Measurements from ENCODE around the gene SOCS6. TPM values are rescaled to one million over a fixed set of nuclear protein-coding genes. Genes with fewer than 3 reads are reported as not detected.

The SOCS6 gene
- total and polyA plus RNA-seq, 2 donors (not counting 1 experiment from before 2014, with no cell fraction given): 0.25 to 0.99 TPM

- no peaks in the 10 kb centered on the region for H4K20me1 ChIP-seq (ENCODE audit: control insufficient read depth, insufficient read depth, low read length, poor library complexity, severe bottlenecking)
- no peaks in the 10 kb centered on the region for H3K9me3 ChIP-seq (ENCODE audit: control extremely low read depth in 1 of 3, control insufficient read depth in 2 of 3, insufficient read depth in 1 of 3, low read length in 2 of 3)
- ChIA-PET CTCF (no interaction called here), POLR2A (no interaction called here)
- TF ChIP-seq EZH2 (IDR thresholded peaks at IDR 0.05; ENCODE audit: borderline replicate concordance, insufficient read depth, low read depth, low read length, poor library complexity, severe bottlenecking): no peak
- TF ChIP-seq, protein P1, sequence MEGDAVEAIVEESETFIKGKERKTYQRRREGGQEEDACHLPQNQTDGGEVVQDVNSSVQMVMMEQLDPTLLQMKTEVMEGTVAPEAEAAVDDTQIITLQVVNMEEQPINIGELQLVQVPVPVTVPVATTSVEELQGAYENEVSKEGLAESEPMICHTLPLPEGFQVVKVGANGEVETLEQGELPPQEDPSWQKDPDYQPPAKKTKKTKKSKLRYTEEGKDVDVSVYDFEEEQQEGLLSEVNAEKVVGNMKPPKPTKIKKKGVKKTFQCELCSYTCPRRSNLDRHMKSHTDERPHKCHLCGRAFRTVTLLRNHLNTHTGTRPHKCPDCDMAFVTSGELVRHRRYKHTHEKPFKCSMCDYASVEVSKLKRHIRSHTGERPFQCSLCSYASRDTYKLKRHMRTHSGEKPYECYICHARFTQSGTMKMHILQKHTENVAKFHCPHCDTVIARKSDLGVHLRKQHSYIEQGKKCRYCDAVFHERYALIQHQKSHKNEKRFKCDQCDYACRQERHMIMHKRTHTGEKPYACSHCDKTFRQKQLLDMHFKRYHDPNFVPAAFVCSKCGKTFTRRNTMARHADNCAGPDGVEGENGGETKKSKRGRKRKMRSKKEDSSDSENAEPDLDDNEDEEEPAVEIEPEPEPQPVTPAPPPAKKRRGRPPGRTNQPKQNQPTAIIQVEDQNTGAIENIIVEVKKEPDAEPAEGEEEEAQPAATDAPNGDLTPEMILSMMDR (IDR thresholded peaks at IDR 0.05): no peak
- H3K36me3 ChIP-seq (replicated peaks in 1 of 2; ENCODE audit: control extremely low read depth in 1 of 2, control insufficient read depth in 1 of 2, extremely low read depth in 1 of 2, insufficient read depth in 2 of 2, low read length in 1 of 2): no peaks in the 10 kb centered on the region
- intact Hi-C loops (cut with micrococcal nuclease): no loop called here
- DNase-seq (no peak), ATAC-seq (ENCODE audit: low read depth) (no peak)
- H3K9ac ChIP-seq (ENCODE audit: low read length): no peak overlapping the region
- H3K27me3 ChIP-seq (replicated peaks in 1 of 4; ENCODE audit: control extremely low read depth in 1 of 4, control insufficient read depth in 3 of 4, insufficient read depth in 4 of 4, low read length in 3 of 4): no peaks in the 10 kb centered on the region
- Mint-ChIP-seq H3K27me3 (peaks cover 3% of the 10 kb centered on the region), H3K4me3 (no peak overlapping the region), H3K27ac (no peak overlapping the region), H3K9me3 (ENCODE audit: insufficient read depth) (no peaks in the 10 kb centered on the region), H3K4me1 (no peaks in the 10 kb centered on the region)
- no peak overlapping the region for H2AFZ ChIP-seq (ENCODE audit: insufficient read depth, low read depth, low read length, poor library complexity, severe bottlenecking)
- WGBS (ENCODE audit: insufficient coverage): 99% methylated on average over 13 of the region's 15 CpGs
- H3K79me2 ChIP-seq (ENCODE audit: control insufficient read depth, insufficient read depth, low read length): no peaks in the 10 kb centered on the region
- no peaks in the 10 kb centered on the region for H3K4me1 ChIP-seq (ENCODE audit: control insufficient read depth in 2 of 2, insufficient read depth in 2 of 2, low read length in 2 of 2)
- no peak overlapping the region for H3K4me2 ChIP-seq (replicated peaks; ENCODE audit: low read depth, low read length, poor library complexity, severe bottlenecking)
- no peak overlapping the region for H3K4me3 ChIP-seq (ENCODE audit: control extremely low read depth in 1 of 5, extremely low read depth in 1 of 5, insufficient read depth in 1 of 5, low read depth in 2 of 5, low read length in 4 of 5)
- no peak overlapping the region for H3K27ac ChIP-seq (ENCODE audit: low read length in 2 of 2)
These were observed 87.5 kb downstream of the SOCS6 start for GRCh38 chr18:70376137-70376913.

DNA sequence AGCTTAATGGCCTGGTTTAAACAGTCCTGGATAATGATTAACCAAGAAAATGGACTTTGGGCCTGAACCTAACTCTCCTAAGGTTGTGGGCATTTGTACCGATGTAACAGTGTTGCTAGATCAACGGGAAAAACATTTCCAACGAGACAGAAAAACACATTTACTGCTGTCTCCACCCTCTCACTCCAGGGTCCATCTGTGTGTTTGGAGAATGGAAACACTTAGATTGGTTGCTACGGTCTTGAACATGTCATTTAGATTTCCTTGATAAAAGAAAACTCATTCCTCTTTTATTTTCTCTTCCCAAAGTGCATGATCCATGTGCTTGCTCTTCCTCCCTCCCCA, 88.0 kb downstream of the SOCS6 start:
- POLR2A ChIA-PET: no interaction called here
- no peak overlapping the region for H3K4me2 ChIP-seq (replicated peaks; ENCODE audit: low read depth, low read length, poor library complexity, severe bottlenecking)

More for the DNA sequence above, 88.0 kb downstream of the SOCS6 start:
- Histone ChIP-seq H3K4me3 (ENCODE audit: control extremely low read depth in 1 of 5, extremely low read depth in 1 of 5, insufficient read depth in 1 of 5, low read depth in 2 of 5, low read length in 4 of 5) (no peak overlapping the region), H2AFZ (ENCODE audit: insufficient read depth, low read depth, low read length, poor library complexity, severe bottlenecking) (no peak overlapping the region), H4K20me1 (ENCODE audit: control insufficient read depth, insufficient read depth, low read length, poor library complexity, severe bottlenecking) (no peaks in the 10 kb centered on the region), H3K9ac (ENCODE audit: low read length) (no peak overlapping the region), H3K36me3 (replicated peaks in 1 of 2; ENCODE audit: control extremely low read depth in 1 of 2, control insufficient read depth in 1 of 2, extremely low read depth in 1 of 2, insufficient read depth in 2 of 2, low read length in 1 of 2) (no peaks in the 10 kb centered on the region), H3K79me2 (ENCODE audit: control insufficient read depth, insufficient read depth, low read length) (no peaks in the 10 kb centered on the region), H3K27me3 (replicated peaks in 1 of 4; ENCODE audit: control extremely low read depth in 1 of 4, control insufficient read depth in 3 of 4, insufficient read depth in 4 of 4, low read length in 3 of 4) (no peaks in the 10 kb centered on the region), H3K9me3 (ENCODE audit: control extremely low read depth in 1 of 3, control insufficient read depth in 2 of 3, insufficient read depth in 1 of 3, low read length in 2 of 3) (no peaks in the 10 kb centered on the region), H3K4me1 (ENCODE audit: control insufficient read depth in 2 of 2, insufficient read depth in 2 of 2, low read length in 2 of 2) (no peaks in the 10 kb centered on the region), H3K27ac (ENCODE audit: low read length in 2 of 2) (no peak overlapping the region)
- CTCF ChIA-PET: no interaction called here
- peaks cover 2% of the 10 kb centered on the region for H3K27me3 Mint-ChIP-seq
- intact Hi-C loops (cut with micrococcal nuclease): no loop called here
- H3K4me1 Mint-ChIP-seq: no peaks in the 10 kb centered on the region
- DNase-seq (no peak), ATAC-seq (ENCODE audit: low read depth) (no peak)
- H3K9me3 Mint-ChIP-seq (ENCODE audit: insufficient read depth): no peaks in the 10 kb centered on the region
- no peak overlapping the region for H3K4me3 Mint-ChIP-seq
- TF ChIP-seq, protein P1 (IDR thresholded peaks at IDR 0.05): no peak
- TF ChIP-seq EZH2 (IDR thresholded peaks at IDR 0.05; ENCODE audit: borderline replicate concordance, insufficient read depth, low read depth, low read length, poor library complexity, severe bottlenecking): no peak
- WGBS (ENCODE audit: insufficient coverage): no CpG with 5 or more reads among the region's 4 CpGs
- no peak overlapping the region for H3K27ac Mint-ChIP-seq

Data from B cell (primary cell).